GM12878 (cell line): ENCODE measurements around the gene TTC39B. TPM values are rescaled to one million over a fixed set of nuclear protein-coding genes. Genes with fewer than 3 reads are reported as not detected.
A peak's percentile ranks its signal among the peaks of the same experiment; 100 is the strongest.

Experiments used
- IKZF2 ChIP-seq, 2 experiments: fragments of 450-650 bp; IDR thresholded peaks; 2 replicates each; pipeline ENCODE4 v1.6.1; 2017; ENCODE audit warnings: mild to moderate bottlenecking in 2 of 2, moderate library complexity in 2 of 2
- JUND ChIP-seq: IDR thresholded peaks from 2 replicates; pipeline ENCODE4 v1.6.1; 2012; ENCODE audit warnings: low read depth, mild to moderate bottlenecking, low read length, improper control_type of control experiment, moderate library complexity
- LARP7 ChIP-seq: fragments of 450-650 bp; IDR thresholded peaks from 2 replicates; pipeline ENCODE4 v1.6.1; 2017; ENCODE audit warnings: mild to moderate bottlenecking
- MTA2 ChIP-seq: fragments of 450-650 bp; IDR thresholded peaks from 2 replicates; pipeline ENCODE4 v1.6.1; 2016; ENCODE audit warnings: low read depth, mild to moderate bottlenecking, moderate library complexity
- MYC ChIP-seq: IDR thresholded peaks from 2 replicates; pipeline ENCODE4 v1.6.1; 2011; ENCODE audit warnings: mild to moderate bottlenecking, low read length, moderate library complexity, inconsistent platforms; ENCODE audit not compliant: insufficient read depth, insufficient replicate concordance, insufficient read length, severe bottlenecking
- RFX5 ChIP-seq: IDR thresholded peaks from 2 replicates; pipeline ENCODE4 v1.6.1; 2011; ENCODE audit warnings: low read depth, low read length, improper control_type of control experiment
- USF1 ChIP-seq: IDR thresholded peaks from 2 replicates; pipeline ENCODE4 v1.6.1; 2011; ENCODE audit warnings: borderline replicate concordance, low read depth, mild to moderate bottlenecking, moderate library complexity, mixed read lengths, low read length; ENCODE audit not compliant: insufficient read depth; ENCODE audit errors: extremely low read length
- ZBTB33 ChIP-seq: fragments of 450-650 bp; IDR thresholded peaks from 2 replicates; pipeline ENCODE4 v1.6.1; 2017; ENCODE audit warnings: mild to moderate bottlenecking
- ZNF384 ChIP-seq: IDR thresholded peaks from 2 replicates; pipeline ENCODE4 v1.6.1; 2012; ENCODE audit warnings: low read depth, mild to moderate bottlenecking, low read length, improper control_type of control experiment, borderline replicate concordance
- ZZZ3 ChIP-seq: IDR thresholded peaks from 2 replicates; pipeline ENCODE4 v1.6.1; 2011; ENCODE audit warnings: low read depth; ENCODE audit not compliant: control insufficient read depth, insufficient read length
- polyA plus RNA-seq, 11 experiments: library from polyadenylated mRNA; depleted of rRNA in 4 of 11; unstranded in 6 of 11; stranded (reverse) in 5 of 11; fragments of >200 nt; fragmentation: Nextera tagmentation in 4 of 11; fragmentation: Illumina TruSeq in 1 of 11; extraction: Ambion mirVana in 4 of 11; extraction: Trizol in 1 of 11; gene quantifications; 1 replicate in 1 of 11; 2 replicates in 10 of 11; pipeline versions ENCODE4 v1.2.1 to v1.2.3, GENCODE V29; 2011 to 2016; ENCODE audit warnings: inconsistent platforms in 2 of 11, missing spikeins in 2 of 11, low read depth in 1 of 11
- total RNA-seq, 4 experiments: library from RNA; depleted of rRNA in 3 of 4; stranded (reverse); fragments of >200 nt in 3 of 4; fragmentation: Illumina TruSeq in 1 of 4; extraction: Trizol in 1 of 4; gene quantifications; 2 replicates each; pipeline versions ENCODE4 v1.2.1 to v1.2.3, GENCODE V29; 2013 to 2021
- TF ChIP-seq, protein P1 (sequence below): fragments of 450-650 bp; IDR thresholded peaks from 2 replicates; pipeline ENCODE4 v1.6.1; 2017; ENCODE audit warnings: mild to moderate bottlenecking, moderate library complexity
- TF ChIP-seq, protein P2 (sequence below): fragments of 150-350 bp; IDR thresholded peaks from 2 replicates; pipeline ENCODE4 v1.6.1; 2016; ENCODE audit warnings: low read depth, low read length
- TF ChIP-seq, protein P3 (sequence below): IDR thresholded peaks from 2 replicates; pipeline ENCODE4 v1.6.1; 2011; ENCODE audit warnings: mild to moderate bottlenecking, low read depth, low read length, moderate library complexity; ENCODE audit not compliant: insufficient replicate concordance

The TTC39B gene
- total and polyA plus RNA-seq, 10 of the 15 experiments (the other 5 are each of a cell fraction or from before 2014, with no cell fraction given), result 0.68 to 2.5 (median 1.5) TPM

GRCh38 chr9:15295761-15296405 lies 11.1 kb downstream of the TTC39B start (continued):
- TF ChIP-seq RFX5 (no peak), ZNF384 (no peak), MYC (no peak), ZZZ3 (no peak), ZBTB33 (no peak), LARP7 (no peak), MTA2 (no peak), USF1 (no peak), IKZF2 (IDR thresholded peaks at IDR 0.05) (0 out of 4 replicates have a peak, but pooled peaks have one; percentile 20 to 23), JUND (no peak)
- TF ChIP-seq, protein P1, sequence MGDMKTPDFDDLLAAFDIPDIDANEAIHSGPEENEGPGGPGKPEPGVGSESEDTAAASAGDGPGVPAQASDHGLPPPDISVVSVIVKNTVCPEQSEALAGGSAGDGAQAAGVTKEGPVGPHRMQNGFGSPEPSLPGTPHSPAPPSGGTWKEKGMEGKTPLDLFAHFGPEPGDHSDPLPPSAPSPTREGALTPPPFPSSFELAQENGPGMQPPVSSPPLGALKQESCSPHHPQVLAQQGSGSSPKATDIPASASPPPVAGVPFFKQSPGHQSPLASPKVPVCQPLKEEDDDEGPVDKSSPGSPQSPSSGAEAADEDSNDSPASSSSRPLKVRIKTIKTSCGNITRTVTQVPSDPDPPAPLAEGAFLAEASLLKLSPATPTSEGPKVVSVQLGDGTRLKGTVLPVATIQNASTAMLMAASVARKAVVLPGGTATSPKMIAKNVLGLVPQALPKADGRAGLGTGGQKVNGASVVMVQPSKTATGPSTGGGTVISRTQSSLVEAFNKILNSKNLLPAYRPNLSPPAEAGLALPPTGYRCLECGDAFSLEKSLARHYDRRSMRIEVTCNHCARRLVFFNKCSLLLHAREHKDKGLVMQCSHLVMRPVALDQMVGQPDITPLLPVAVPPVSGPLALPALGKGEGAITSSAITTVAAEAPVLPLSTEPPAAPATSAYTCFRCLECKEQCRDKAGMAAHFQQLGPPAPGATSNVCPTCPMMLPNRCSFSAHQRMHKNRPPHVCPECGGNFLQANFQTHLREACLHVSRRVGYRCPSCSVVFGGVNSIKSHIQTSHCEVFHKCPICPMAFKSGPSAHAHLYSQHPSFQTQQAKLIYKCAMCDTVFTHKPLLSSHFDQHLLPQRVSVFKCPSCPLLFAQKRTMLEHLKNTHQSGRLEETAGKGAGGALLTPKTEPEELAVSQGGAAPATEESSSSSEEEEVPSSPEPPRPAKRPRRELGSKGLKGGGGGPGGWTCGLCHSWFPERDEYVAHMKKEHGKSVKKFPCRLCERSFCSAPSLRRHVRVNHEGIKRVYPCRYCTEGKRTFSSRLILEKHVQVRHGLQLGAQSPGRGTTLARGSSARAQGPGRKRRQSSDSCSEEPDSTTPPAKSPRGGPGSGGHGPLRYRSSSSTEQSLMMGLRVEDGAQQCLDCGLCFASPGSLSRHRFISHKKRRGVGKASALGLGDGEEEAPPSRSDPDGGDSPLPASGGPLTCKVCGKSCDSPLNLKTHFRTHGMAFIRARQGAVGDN, result 0 out of 2 replicates have a peak, but pooled peaks have one; percentile 25
- TF ChIP-seq, protein P2, sequence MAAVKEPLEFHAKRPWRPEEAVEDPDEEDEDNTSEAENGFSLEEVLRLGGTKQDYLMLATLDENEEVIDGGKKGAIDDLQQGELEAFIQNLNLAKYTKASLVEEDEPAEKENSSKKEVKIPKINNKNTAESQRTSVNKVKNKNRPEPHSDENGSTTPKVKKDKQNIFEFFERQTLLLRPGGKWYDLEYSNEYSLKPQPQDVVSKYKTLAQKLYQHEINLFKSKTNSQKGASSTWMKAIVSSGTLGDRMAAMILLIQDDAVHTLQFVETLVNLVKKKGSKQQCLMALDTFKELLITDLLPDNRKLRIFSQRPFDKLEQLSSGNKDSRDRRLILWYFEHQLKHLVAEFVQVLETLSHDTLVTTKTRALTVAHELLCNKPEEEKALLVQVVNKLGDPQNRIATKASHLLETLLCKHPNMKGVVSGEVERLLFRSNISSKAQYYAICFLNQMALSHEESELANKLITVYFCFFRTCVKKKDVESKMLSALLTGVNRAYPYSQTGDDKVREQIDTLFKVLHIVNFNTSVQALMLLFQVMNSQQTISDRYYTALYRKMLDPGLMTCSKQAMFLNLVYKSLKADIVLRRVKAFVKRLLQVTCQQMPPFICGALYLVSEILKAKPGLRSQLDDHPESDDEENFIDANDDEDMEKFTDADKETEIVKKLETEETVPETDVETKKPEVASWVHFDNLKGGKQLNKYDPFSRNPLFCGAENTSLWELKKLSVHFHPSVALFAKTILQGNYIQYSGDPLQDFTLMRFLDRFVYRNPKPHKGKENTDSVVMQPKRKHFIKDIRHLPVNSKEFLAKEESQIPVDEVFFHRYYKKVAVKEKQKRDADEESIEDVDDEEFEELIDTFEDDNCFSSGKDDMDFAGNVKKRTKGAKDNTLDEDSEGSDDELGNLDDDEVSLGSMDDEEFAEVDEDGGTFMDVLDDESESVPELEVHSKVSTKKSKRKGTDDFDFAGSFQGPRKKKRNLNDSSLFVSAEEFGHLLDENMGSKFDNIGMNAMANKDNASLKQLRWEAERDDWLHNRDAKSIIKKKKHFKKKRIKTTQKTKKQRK, result no peak
- TF ChIP-seq, protein P3, sequence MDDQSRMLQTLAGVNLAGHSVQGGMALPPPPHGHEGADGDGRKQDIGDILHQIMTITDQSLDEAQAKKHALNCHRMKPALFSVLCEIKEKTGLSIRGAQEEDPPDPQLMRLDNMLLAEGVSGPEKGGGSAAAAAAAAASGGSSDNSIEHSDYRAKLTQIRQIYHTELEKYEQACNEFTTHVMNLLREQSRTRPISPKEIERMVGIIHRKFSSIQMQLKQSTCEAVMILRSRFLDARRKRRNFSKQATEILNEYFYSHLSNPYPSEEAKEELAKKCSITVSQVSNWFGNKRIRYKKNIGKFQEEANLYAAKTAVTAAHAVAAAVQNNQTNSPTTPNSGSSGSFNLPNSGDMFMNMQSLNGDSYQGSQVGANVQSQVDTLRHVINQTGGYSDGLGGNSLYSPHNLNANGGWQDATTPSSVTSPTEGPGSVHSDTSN, result peak; percentile 73
